ENCODE measurements around the gene UCN3.
A peak's percentile ranks its signal among the peaks of the same experiment; 100 is the strongest.

The UCN3 gene

DNA sequence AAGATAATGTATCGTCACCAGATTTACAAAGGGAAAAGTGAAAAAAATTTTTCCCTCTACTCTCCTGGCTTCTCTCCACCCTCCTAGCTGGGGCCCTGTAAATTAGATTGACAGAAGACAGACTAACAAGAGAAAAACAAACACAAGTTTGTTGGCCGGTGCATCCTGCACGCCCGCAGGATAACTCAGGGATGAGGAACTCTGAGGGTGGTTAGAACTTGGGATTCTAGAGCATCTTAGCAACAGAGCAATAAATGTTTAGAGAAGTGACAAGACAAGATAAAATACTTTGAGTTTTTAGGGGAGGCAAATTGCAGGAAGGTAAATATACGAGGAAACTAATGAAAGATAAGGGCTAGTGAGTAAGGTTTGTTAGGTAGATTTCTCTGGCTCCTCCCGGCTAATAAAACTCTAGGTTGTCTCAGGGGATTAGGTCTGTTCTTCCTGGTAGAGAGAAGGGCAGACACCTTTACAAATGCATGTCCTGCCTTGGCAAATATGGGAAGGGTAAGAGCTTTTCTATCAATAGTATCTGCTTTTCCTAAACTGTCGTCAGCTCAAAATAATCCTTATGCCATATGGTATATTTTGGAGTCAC lies 4.3 kb upstream of the UCN3 start:
- H3K4me1 ChIP-seq: peaks cover 0 to 16% (median 10%) of the 10 kb centered on the region in 10 experiments; a peak in 9 of 20 replicates
- no peak overlapping the region for H3K9ac ChIP-seq
- peaks cover 0 to 4% (median 0%) of the 10 kb centered on the region in 11 experiments; a peak in 1 of 22 replicates for H3K9me3 ChIP-seq (replicated peaks in 1 of 11)
- no peak overlapping the region for H3K4me3 ChIP-seq
- no peak overlapping the region for H3K27ac ChIP-seq
- no peak for TF ChIP-seq Cebpa-rat (IDR thresholded peaks at IDR 0.05)
- no peaks in the 10 kb centered on the region for H3K27me3 ChIP-seq
- no peak overlapping the region for H3K4me2 ChIP-seq
- no peaks in the 10 kb centered on the region for H3K36me3 ChIP-seq
- no peaks in the 10 kb centered on the region for H4K20me1 ChIP-seq

DNA sequence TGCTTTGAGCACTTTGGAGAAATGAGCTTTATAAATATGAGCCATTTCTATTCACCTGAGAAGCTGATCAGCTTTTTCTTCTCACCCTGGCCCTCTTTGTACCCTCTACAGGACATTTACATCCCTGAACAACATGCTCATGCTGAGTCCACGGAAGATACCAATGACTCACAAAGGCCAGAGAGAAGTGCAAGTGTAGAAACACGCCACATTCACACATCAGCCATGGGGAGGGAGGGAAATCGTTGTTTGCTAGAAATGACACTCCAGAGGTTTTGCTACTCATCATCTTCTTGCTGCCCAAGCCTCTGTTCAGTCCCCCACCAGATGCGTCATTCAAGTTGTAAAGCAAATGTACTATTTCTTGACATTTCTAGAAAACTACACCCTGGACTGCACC lies 2.8 kb upstream of the UCN3 start:
- no peak overlapping the region for H3K4me3 ChIP-seq
- no peaks in the 10 kb centered on the region for H4K20me1 ChIP-seq
- H3K36me3 ChIP-seq: no peaks in the 10 kb centered on the region
- H3K9ac ChIP-seq: no peak overlapping the region
- H3K4me2 ChIP-seq: no peak overlapping the region
- no peak for TF ChIP-seq Cebpa-rat (IDR thresholded peaks at IDR 0.05)
- H3K4me1 ChIP-seq: peaks cover 0 to 3% (median 0%) of the 10 kb centered on the region in 10 experiments; a peak in 6 of 20 replicates
- no peaks in the 10 kb centered on the region for H3K27me3 ChIP-seq
- no peak overlapping the region for H3K27ac ChIP-seq
- peaks cover 0 to 4% (median 0%) of the 10 kb centered on the region in 11 experiments; a peak in 1 of 22 replicates for H3K9me3 ChIP-seq (replicated peaks in 1 of 11)

DNA sequence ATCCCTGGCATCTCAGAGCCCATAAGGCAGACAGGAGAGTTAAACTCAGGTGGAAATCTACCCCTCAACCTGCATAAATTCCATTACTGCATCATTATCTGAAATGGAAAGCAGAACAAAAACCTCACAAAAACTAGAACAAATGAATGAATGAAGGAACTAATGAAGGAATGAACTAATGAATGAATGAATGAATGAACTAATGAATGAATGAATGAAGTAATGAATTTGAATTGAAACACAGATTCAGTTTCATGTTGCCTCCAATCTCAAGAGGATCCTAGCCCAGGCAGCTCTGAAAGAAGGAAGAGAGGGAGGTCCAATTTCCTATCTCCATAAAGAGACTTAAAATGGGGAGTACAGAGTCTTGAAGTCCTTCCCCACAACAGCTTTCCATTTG lies 1.9 kb upstream of the UCN3 start:
- no peak for TF ChIP-seq Cebpa-rat (IDR thresholded peaks at IDR 0.05)
- H3K4me2 ChIP-seq: no peak overlapping the region
- H3K36me3 ChIP-seq: no peaks in the 10 kb centered on the region
- H4K20me1 ChIP-seq: no peaks in the 10 kb centered on the region
- H3K9ac ChIP-seq: no peak overlapping the region
- H3K9me3 ChIP-seq (replicated peaks in 1 of 11): no peaks in the 10 kb centered on the region
- no peaks in the 10 kb centered on the region for H3K27me3 ChIP-seq
- no peak overlapping the region for H3K4me3 ChIP-seq
- H3K4me1 ChIP-seq: no peaks in the 10 kb centered on the region
- no peak overlapping the region for H3K27ac ChIP-seq

GRCh38 chr10:5364374-5364773 lies 392 bp upstream of the UCN3 start:
- no peaks in the 10 kb centered on the region for H3K36me3 ChIP-seq
- H3K4me2 ChIP-seq: no peak overlapping the region
- no peaks in the 10 kb centered on the region for H3K27me3 ChIP-seq
- no peak overlapping the region for H3K4me3 ChIP-seq
- H3K4me1 ChIP-seq: no peaks in the 10 kb centered on the region
- H3K9ac ChIP-seq: no peak overlapping the region
- no peaks in the 10 kb centered on the region for H4K20me1 ChIP-seq
- H3K9me3 ChIP-seq (replicated peaks in 1 of 11): no peaks in the 10 kb centered on the region
- H3K27ac ChIP-seq: no peak overlapping the region
- TF ChIP-seq Cebpa-rat (IDR thresholded peaks at IDR 0.05): no peak

GRCh38 chr10:5365928-5366327 lies 1.2 kb downstream of the UCN3 start:
- no peak overlapping the region for H3K27ac ChIP-seq
- no peak overlapping the region for H3K4me2 ChIP-seq
- no peaks in the 10 kb centered on the region for H3K27me3 ChIP-seq
- no peaks in the 10 kb centered on the region for H3K4me1 ChIP-seq
- no peak overlapping the region for H3K4me3 ChIP-seq
- H4K20me1 ChIP-seq: no peaks in the 10 kb centered on the region
- H3K9me3 ChIP-seq (replicated peaks in 1 of 11): peaks cover 0 to 5% (median 3%) of the 10 kb centered on the region in 11 experiments; a peak in 8 of 22 replicates
- H3K36me3 ChIP-seq: no peaks in the 10 kb centered on the region
- no peak for TF ChIP-seq Cebpa-rat (IDR thresholded peaks at IDR 0.05)
- H3K9ac ChIP-seq: no peak overlapping the region

- no peaks in the 10 kb centered on the region for H3K36me3 ChIP-seq
- H4K20me1 ChIP-seq: no peaks in the 10 kb centered on the region
- no peak overlapping the region for H3K4me2 ChIP-seq
- H3K4me3 ChIP-seq: no peak overlapping the region
- no peak overlapping the region for H3K27ac ChIP-seq
- H3K4me1 ChIP-seq: peaks cover 0 to 31% (median 22%) of the 10 kb centered on the region in 10 experiments; a peak in 17 of 20 replicates
- no peak for TF ChIP-seq Cebpa-rat (IDR thresholded peaks at IDR 0.05)
- H3K27me3 ChIP-seq: no peaks in the 10 kb centered on the region
- no peak overlapping the region for H3K9ac ChIP-seq
- peaks cover 0 to 23% (median 10%) of the 10 kb centered on the region in 11 experiments; a peak in 17 of 22 replicates for H3K9me3 ChIP-seq (replicated peaks in 1 of 11)
Observed at GRCh38 chr10:5369362-5370158, 4.8 kb downstream of the UCN3 start.

GRCh38 chr10:5370493-5371352 lies 6.0 kb downstream of the UCN3 start:
- no peaks in the 10 kb centered on the region for H3K36me3 ChIP-seq
- peaks cover 0 to 31% (median 22%) of the 10 kb centered on the region in 10 experiments; a peak in 17 of 20 replicates for H3K4me1 ChIP-seq
- no peak for TF ChIP-seq Cebpa-rat (IDR thresholded peaks at IDR 0.05)
- H3K4me2 ChIP-seq: no peak overlapping the region
- H3K4me3 ChIP-seq: no peak overlapping the region
- H3K27me3 ChIP-seq: no peaks in the 10 kb centered on the region
- no peak overlapping the region for H3K27ac ChIP-seq
- no peaks in the 10 kb centered on the region for H4K20me1 ChIP-seq
- H3K9me3 ChIP-seq (replicated peaks in 1 of 11): peaks cover 0 to 28% (median 14%) of the 10 kb centered on the region in 11 experiments; a peak in 17 of 22 replicates
- H3K9ac ChIP-seq: no peak overlapping the region

DNA sequence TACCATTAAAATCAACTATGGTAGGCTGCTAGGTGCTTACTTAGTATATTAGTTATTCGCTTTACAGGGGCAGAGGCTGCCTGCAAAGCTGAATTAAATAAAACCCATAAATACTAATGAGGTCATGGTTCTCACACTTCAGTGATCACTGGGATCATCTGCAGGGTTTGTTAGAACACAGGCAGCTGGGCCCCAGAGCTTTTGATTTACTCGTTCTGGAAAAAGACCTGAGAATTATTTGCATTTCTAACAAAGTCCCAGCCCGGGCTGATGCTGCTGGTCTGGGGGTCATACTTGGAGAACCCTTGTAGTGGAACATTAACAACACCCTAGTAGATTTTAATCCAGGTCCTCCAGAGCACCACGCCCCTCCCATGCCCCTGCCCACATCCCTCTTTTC lies 8.5 kb downstream of the UCN3 start:
- H3K4me3 ChIP-seq: no peak overlapping the region
- TF ChIP-seq Cebpa-rat (IDR thresholded peaks at IDR 0.05): no peak
- H3K4me2 ChIP-seq: peak overlapping the region; percentile 3 to 84 (median 55); a peak in 16 of 22 replicates
- no peaks in the 10 kb centered on the region for H3K36me3 ChIP-seq
- no peaks in the 10 kb centered on the region for H3K27me3 ChIP-seq
- H4K20me1 ChIP-seq: no peaks in the 10 kb centered on the region
- peaks cover 0 to 28% (median 14%) of the 10 kb centered on the region in 11 experiments; a peak in 17 of 22 replicates for H3K9me3 ChIP-seq (replicated peaks in 1 of 11)
- H3K27ac ChIP-seq: no peak overlapping the region
- peak overlapping the region in 2 of 11 experiments; percentile 24 to 43; a peak in 1 of 22 replicates for H3K9ac ChIP-seq
- peaks cover 0 to 31% (median 22%) of the 10 kb centered on the region in 10 experiments; a peak in 17 of 20 replicates for H3K4me1 ChIP-seq

All from BLaER1 treated with 17β-estradiol and CSF1 and Interleukin-3, amounts not matched to agents 10 nM and 100 nM (cell line).